Osteocyte (in vitro differentiated cells): ENCODE data around the gene C4orf36. TPM values are rescaled to one million over a fixed set of nuclear protein-coding genes. Genes with fewer than 3 reads are reported as not detected.

ENCODE experiments used
- DNase-seq: peaks from one replicate; pipeline ENCODE4 v3.0.0; 2021; ENCODE audit warnings: mixed read lengths; ENCODE audit not compliant: unreplicated experiment; ENCODE audit errors: extremely low spot score
- H3K27ac Mint-ChIP-seq: one replicate; pipeline ENCODE4 v1.8.0; 2021; ENCODE audit warnings: mild to moderate bottlenecking, mixed read lengths; ENCODE audit not compliant: unreplicated experiment
- H3K27me3 Mint-ChIP-seq: one replicate; pipeline ENCODE4 v1.8.0; 2021; ENCODE audit warnings: mixed read lengths; ENCODE audit not compliant: unreplicated experiment
- H3K36me3 Mint-ChIP-seq: one replicate; pipeline ENCODE4 v1.8.0; 2021; ENCODE audit warnings: mixed read lengths; ENCODE audit not compliant: unreplicated experiment
- H3K4me1 Mint-ChIP-seq: one replicate; pipeline ENCODE4 v1.8.0; 2021; ENCODE audit warnings: mixed read lengths; ENCODE audit not compliant: unreplicated experiment
- H3K4me3 Mint-ChIP-seq: one replicate; pipeline ENCODE4 v1.8.0; 2021; ENCODE audit warnings: mild to moderate bottlenecking, moderate library complexity, mixed read lengths; ENCODE audit not compliant: unreplicated experiment
- H3K9me3 Mint-ChIP-seq: one replicate; pipeline ENCODE4 v1.8.0; 2021; ENCODE audit warnings: mixed read lengths; ENCODE audit not compliant: unreplicated experiment
- long read RNA-seq: library from polyadenylated mRNA; unstranded; transcript quantifications from one replicate; pipeline ENCODE4 v2.0.0, GENCODE V29; 2021
- total RNA-seq: library from RNA; stranded (reverse); gene quantifications from 2 replicates; pipeline ENCODE4 v1.2.1, GENCODE V29; 2021
- TF ChIP-seq, protein P1 (sequence below): fragments of 200-600 bp; sonication (generic); IDR thresholded peaks from 2 replicates; pipeline ENCODE4 v1.5.0; 2021; ENCODE audit warnings: antibody characterized with exemption, mild to moderate bottlenecking, moderate library complexity

C4orf36 gene, protein sequence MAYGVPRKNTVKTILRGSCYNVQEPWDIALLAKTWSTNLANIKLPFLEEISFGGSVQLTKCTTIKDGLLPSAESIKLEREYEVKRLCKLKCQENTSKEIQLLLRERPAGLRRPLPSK
- total RNA-seq: 0.44 and 0.51 TPM in 2 replicates
- long read RNA-seq: 0 reads

DNA sequence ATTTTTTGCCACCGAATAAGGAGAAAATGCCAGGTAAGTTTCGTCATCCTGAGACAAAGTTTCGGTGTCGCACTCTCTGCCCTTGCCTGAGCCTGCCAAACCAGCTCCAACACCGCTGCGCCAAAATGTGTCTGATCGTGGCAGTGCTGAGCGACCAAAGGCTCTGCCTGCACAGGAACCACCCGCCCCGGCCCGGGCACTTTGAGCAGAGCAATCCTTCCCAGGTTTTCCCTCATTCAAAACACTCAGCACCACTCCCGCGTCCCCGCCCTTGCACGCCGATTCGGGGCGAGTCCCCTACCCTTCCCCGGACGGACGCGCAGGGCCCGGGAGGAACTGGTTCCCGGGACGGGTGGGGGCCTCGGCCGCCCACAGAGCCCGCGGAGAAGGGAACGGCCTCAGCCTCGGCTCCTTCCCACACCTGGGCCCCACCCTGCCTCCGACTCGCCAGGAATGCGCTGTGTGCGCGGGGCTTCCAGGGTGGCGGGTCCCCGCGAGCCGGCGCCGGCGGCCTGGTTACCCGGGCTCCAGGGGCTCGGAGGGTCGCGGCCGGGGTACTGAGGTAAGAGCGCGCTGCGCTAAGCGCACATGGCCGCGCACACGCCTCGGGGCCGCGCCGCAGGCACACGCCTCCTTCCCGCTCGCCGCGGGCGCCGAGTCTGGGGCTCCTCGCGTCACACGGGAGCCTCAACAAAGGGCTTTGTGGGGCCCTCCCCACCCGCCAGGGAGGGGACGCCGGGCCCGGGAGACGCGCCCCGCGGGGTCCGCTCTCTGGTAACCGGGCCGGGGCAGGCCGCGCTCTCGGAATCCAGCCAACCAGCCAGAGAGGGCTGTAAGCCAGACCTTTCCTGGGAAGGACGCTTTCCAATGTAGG is at the start of gene C4orf36:
Gene C4orf36, minus strand, starts transcription at position 661 of the 874 bp plus-strand sequence. CDS start 902 bp downstream, outside the sequence.
- TF ChIP-seq, protein P1, sequence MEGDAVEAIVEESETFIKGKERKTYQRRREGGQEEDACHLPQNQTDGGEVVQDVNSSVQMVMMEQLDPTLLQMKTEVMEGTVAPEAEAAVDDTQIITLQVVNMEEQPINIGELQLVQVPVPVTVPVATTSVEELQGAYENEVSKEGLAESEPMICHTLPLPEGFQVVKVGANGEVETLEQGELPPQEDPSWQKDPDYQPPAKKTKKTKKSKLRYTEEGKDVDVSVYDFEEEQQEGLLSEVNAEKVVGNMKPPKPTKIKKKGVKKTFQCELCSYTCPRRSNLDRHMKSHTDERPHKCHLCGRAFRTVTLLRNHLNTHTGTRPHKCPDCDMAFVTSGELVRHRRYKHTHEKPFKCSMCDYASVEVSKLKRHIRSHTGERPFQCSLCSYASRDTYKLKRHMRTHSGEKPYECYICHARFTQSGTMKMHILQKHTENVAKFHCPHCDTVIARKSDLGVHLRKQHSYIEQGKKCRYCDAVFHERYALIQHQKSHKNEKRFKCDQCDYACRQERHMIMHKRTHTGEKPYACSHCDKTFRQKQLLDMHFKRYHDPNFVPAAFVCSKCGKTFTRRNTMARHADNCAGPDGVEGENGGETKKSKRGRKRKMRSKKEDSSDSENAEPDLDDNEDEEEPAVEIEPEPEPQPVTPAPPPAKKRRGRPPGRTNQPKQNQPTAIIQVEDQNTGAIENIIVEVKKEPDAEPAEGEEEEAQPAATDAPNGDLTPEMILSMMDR: no peak
- DNase-seq: no peak
- peak within 1 kb of the TSS; percentile 80 for H3K4me3 Mint-ChIP-seq
- no peaks in the 10 kb centered on the region for H3K36me3 Mint-ChIP-seq
- no peaks in the 10 kb centered on the region for H3K27me3 Mint-ChIP-seq
- H3K4me1 Mint-ChIP-seq: peaks cover 17% of the 10 kb centered on the region
- peak within 1 kb of the TSS; percentile 62 for H3K27ac Mint-ChIP-seq
- H3K9me3 Mint-ChIP-seq: no peaks in the 10 kb centered on the region

DNA sequence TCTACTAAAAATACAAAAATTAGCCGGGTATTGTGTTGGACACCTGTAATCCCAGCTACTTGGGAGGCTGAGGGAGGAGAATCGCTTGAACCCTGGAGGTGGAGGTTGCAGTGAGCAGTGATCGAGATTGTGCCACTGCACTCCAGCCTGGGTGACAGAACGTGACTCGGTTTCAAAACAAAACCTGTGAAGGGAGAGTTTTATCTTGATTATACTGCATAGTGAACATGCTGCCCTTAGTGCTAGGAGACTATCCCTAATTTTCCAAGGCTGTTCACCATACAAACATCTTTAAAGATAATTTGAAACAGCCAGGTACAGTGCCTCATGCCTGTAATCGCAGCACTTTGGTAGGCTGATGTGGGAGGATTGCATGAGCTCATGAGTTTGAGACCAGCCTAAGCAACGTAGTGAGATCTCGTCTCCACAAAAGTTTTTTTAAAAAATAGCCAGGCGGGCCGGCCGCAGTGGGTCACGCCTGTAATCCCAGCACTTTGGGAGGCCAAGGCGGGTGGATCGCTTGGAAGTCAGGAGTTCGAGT is 48.8 kb upstream of the C4orf36 start:
- no peak for DNase-seq

DNA sequence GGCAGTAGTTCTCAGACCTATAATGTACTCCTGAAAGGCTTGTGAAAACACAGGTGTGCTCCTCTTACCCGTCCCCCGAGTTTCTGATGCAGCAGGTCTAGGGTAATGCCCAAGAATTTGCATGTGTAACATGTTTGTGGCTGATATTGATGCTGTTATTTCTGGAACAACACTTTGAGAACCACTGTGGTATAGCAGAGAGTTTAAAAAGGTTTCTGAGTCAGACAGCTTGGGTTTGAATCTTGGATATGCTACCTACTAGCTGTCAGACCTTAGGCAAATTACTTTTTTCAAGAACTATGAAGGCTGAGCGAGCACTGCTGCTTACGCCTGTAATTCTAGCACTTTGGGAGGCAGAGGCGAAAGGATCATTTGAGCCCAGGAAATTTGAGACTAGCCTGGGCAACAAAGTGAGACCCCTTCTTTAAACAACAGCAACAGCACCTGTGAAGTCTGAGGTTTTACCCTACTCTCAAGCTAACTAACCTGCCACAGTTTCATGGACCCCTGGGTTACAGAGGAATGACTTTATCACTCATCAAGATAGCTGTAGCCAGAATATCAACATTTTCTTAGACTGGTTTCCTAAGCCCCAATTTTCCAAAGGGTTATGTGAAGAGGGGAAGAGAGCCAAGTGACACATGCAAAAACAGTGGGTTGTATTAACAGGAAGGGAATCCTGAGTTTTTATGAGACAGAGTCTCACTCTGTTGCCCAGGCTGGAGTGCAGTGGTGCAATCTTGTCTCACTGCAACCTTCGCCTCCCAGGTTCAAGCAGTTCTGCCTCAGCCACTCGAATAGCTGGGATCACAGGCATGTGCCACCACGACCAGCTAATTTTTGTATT is 47.7 kb upstream of the C4orf36 start:
- Mint-ChIP-seq H3K27ac (no peak overlapping the region), H3K4me3 (no peak overlapping the region), H3K9me3 (no peaks in the 10 kb centered on the region), H3K36me3 (no peaks in the 10 kb centered on the region), H3K27me3 (no peaks in the 10 kb centered on the region), H3K4me1 (peaks cover 30% of the 10 kb centered on the region)
- DNase-seq: no peak
- TF ChIP-seq, protein P1: no peak

More for the DNA sequence above, 48.8 kb upstream of the C4orf36 start:
- no peak overlapping the region for H3K27ac Mint-ChIP-seq
- H3K9me3 Mint-ChIP-seq: no peaks in the 10 kb centered on the region
- H3K4me3 Mint-ChIP-seq: no peak overlapping the region
- no peaks in the 10 kb centered on the region for H3K27me3 Mint-ChIP-seq
- no peaks in the 10 kb centered on the region for H3K36me3 Mint-ChIP-seq
- peaks cover 24% of the 10 kb centered on the region for H3K4me1 Mint-ChIP-seq
- TF ChIP-seq, protein P1: no peak

DNA sequence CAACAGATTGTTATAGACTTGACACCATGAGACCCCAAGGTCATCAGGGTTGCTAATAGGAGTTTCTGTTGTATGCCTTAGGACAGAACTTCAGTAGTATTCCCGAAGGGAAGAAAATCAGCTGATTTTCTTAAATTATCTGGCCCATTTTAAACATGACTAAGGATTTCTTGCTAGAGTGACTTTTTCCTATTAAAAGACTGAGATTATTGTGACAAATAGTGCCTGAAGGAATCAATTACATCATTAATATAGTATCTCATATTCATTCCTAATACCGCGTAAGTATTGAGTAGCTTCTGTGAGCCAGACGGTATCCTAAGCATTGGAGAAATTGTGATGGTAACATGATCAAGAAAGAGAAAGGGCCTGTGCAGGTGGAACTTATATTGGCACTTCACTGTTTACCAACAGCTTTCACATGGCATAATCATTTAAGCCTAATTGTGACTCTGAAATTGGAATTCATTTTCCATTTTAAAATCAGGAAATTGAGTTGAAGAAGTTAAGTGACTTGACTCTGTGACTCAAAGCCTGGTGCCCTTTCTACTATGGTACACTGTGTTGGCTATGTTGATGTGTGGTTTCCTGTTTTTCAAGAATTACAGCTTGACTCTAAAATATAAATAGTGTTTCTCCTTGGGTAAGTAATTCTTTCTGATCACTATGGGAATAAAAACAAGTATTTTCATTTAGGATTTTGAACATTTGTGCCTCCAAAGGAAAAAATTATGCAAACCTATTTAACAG is 46.7 kb upstream of the C4orf36 start:
- Mint-ChIP-seq H3K36me3 (no peaks in the 10 kb centered on the region), H3K4me1 (peaks cover 28% of the 10 kb centered on the region), H3K9me3 (no peaks in the 10 kb centered on the region), H3K4me3 (no peak overlapping the region), H3K27me3 (no peaks in the 10 kb centered on the region), H3K27ac (no peak overlapping the region)
- no peak for DNase-seq
- TF ChIP-seq, protein P1: no peak
